Activated naive CD8-positive, alpha-beta T cell treated with anti-CD3 and anti-CD28 coated beads, Interleukin-2, amount 50 U/mL, for 24 hours (primary cell): ENCODE results near the gene PTPRN.

Experiments used
- ATAC-seq: fragments of 150-1000 bp; cut with Tn5 transposase; one replicate; pipeline ENCODE4 v1.10.0; 2021
- DNase-seq: peaks from one replicate; pipeline ENCODE4 v3.0.0; 2021
- H3K27ac Mint-ChIP-seq: one replicate; pipeline ENCODE4 v1.8.0; 2021; ENCODE audit warnings: mild to moderate bottlenecking, mixed read lengths
- H3K27me3 Mint-ChIP-seq: one replicate; pipeline ENCODE4 v1.8.0; 2021; ENCODE audit warnings: mixed read lengths
- H3K36me3 Mint-ChIP-seq: one replicate; pipeline ENCODE4 v1.8.0; 2021; ENCODE audit warnings: low read depth, mixed read lengths
- H3K4me1 Mint-ChIP-seq: one replicate; pipeline ENCODE4 v1.8.0; 2021; ENCODE audit warnings: mixed read lengths
- H3K4me3 Mint-ChIP-seq: one replicate; pipeline ENCODE4 v1.8.0; 2021; ENCODE audit warnings: mild to moderate bottlenecking, moderate library complexity, mixed read lengths
- H3K9me3 Mint-ChIP-seq: one replicate; pipeline ENCODE4 v1.8.0; 2021; ENCODE audit warnings: mixed read lengths

PTPRN gene

DNA sequence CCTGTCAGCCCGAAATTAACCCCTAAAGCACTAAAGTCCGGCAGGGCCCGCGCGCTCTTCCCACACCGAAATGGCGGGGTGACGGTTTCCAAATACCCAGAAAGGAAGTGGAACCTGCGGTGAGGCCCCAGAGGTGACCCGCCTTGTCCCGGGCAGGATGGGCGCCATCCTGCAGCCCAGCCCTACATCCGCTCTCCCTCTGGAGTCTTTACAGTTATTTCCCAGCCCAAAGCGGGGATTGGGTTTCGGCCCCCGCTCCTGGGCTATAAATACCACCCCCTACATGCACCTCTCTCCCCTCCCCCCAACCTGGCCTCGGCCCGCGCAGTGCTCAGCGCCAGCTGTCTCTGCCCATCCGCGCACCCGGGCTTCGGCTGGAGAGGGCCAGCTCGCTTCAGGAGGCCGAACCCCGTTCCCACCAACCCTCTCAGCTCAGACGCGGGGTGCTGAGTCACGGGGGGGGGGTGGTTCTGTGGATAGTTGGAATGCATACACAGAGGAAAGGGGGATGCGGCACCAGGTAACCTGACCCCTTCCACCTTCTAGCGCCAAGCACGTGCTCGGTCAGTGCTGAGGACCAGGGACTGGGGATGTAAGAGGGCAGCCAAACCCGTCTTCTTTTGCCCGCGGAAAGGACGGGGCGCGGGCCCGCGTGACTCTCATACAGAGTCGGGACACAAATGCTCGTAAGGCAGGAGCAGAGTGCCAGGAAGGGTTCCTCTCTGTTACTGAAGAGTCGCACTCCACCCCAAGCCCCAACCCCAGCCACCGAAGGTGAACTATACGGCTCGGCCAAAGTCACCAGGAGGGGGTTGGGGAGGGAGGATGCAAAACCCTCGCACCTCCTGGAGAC is 56.1 kb downstream of the PTPRN start, which contains the start of gene TUBA4B:
TSS of gene TUBA4B (plus strand) at position 344 of the 853 bp plus-strand sequence. CDS start at position 509, 165 bp downstream.
- H3K36me3 Mint-ChIP-seq, result peaks cover 49% of the 10 kb centered on the region

DNA sequence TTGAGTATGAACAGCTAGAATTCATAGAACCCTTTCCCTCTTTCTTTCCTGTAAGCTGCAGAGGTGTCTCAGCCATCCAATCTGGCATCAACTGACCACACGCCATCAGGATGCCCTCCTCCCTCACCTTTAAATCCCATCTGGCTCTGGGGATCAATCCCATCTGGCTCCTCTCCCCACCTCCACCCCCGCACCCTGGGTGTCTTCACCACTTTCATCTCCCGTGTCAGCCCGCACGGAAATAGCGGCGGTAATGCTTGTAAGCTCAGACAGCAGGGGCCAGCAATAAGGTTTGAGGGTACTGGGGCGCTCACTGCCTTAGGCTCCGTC is 56.7 kb downstream of the PTPRN start:
- Mint-ChIP-seq H3K36me3 (peaks cover 52% of the 10 kb centered on the region), H3K9me3 (no peaks in the 10 kb centered on the region), H3K27me3 (no peaks in the 10 kb centered on the region), H3K4me1 (peaks cover 69% of the 10 kb centered on the region), H3K4me3 (peak overlapping the region; percentile 87), H3K27ac (peak overlapping the region; percentile 92)
- ATAC-seq (no peak), DNase-seq (peak; percentile 43)

More for the DNA sequence above, 56.1 kb downstream of the PTPRN start, which contains the start of gene TUBA4B:
- Mint-ChIP-seq H3K27me3 (no peaks in the 10 kb centered on the region), H3K27ac (peak within 1 kb of the TSS; percentile 92), H3K4me1 (peaks cover 64% of the 10 kb centered on the region), H3K4me3 (peak within 1 kb of the TSS; percentile 87), H3K9me3 (no peaks in the 10 kb centered on the region)
- ATAC-seq, result peak; percentile 4
- DNase-seq, result peak; percentile 58

DNA sequence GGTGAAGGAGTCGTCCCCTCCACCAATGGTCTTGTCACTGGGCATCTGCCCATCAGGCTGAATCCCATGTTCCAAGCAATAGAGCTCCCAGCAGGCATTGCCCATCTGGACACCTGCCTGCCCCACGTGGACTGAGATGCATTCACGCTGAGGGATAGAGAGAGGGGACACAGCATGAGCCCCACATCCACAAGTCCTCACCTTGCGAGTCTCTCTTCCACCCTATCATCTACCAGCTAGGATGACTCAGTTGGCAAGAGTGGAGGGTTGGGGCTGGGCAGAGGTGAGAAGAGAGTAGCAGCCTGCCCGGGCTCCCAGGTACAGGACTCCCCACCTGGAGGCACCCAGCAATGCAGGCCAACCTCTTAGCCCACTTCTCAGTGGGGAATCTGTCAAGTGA is 57.1 kb downstream of the PTPRN start:
- Mint-ChIP-seq H3K27me3 (no peaks in the 10 kb centered on the region), H3K27ac (peak overlapping the region; percentile 92), H3K9me3 (no peaks in the 10 kb centered on the region), H3K36me3 (peaks cover 55% of the 10 kb centered on the region), H3K4me1 (peaks cover 74% of the 10 kb centered on the region), H3K4me3 (peak overlapping the region; percentile 87)
- DNase-seq (peak; percentile 29), ATAC-seq (no peak)

DNA sequence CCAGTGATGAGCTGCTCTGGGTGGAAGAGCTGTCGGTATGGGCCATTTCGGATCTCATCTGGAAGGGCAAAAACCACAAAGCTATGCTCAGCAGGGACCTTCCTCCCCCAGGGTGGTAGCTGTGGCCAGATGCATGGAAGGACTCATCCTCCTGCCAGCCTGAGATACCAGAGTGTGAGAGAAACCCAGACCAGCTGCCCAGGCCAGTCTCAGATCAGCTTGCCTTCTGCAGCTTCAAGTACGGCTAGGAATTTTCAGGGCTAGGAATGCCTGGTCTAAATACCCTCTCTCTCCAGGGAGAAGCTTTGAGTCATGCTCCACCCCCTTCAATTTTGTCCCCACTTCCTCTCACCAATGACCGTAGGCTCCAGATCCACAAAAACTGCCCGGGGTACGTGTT is 57.5 kb downstream of the PTPRN start:
- Mint-ChIP-seq H3K36me3 (peaks cover 59% of the 10 kb centered on the region), H3K27me3 (no peaks in the 10 kb centered on the region), H3K4me1 (peaks cover 78% of the 10 kb centered on the region), H3K4me3 (peak overlapping the region; percentile 87), H3K9me3 (no peaks in the 10 kb centered on the region), H3K27ac (peak overlapping the region; percentile 92)
- DNase-seq (no peak), ATAC-seq (no peak)

DNA sequence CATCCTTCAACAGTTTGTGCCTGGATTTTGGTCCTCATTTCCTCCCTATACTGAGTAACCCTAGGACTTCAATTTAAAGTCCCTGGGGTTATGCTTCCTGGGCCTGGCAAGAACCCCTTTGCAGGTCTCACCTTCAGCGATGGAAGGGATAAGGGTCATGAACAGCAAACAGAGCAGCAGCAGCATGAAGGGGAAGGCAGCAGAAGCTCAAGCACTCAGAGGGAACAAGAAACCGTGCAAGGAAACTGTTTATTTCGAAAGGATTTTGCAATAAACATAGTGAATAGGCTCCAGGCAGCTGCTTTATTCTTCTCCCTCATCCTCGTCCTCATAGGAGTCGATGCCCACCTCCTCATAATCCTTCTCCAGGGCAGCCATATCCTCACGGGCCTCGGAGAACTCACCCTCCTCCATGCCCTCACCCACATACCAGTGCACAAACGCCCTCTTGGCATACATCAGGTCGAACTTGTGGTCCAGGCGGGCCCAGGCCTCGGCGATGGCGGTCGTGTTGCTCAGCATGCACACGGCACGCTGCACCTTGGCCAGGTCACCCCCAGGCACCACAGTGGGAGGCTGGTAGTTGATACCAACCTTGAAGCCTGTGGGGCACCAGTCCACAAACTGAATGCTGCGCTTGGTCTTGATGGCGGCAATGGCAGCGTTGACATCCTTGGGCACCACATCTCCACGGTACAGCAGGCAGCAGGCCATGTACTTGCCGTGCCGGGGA is 59.0 kb downstream of the PTPRN start:
- Mint-ChIP-seq H3K36me3 (peaks cover 64% of the 10 kb centered on the region), H3K4me1 (peaks cover 78% of the 10 kb centered on the region), H3K27ac (peak overlapping the region; percentile 87), H3K4me3 (peak overlapping the region; percentile 87), H3K9me3 (no peaks in the 10 kb centered on the region), H3K27me3 (no peaks in the 10 kb centered on the region)
- DNase-seq (no peak), ATAC-seq (no peak)

DNA sequence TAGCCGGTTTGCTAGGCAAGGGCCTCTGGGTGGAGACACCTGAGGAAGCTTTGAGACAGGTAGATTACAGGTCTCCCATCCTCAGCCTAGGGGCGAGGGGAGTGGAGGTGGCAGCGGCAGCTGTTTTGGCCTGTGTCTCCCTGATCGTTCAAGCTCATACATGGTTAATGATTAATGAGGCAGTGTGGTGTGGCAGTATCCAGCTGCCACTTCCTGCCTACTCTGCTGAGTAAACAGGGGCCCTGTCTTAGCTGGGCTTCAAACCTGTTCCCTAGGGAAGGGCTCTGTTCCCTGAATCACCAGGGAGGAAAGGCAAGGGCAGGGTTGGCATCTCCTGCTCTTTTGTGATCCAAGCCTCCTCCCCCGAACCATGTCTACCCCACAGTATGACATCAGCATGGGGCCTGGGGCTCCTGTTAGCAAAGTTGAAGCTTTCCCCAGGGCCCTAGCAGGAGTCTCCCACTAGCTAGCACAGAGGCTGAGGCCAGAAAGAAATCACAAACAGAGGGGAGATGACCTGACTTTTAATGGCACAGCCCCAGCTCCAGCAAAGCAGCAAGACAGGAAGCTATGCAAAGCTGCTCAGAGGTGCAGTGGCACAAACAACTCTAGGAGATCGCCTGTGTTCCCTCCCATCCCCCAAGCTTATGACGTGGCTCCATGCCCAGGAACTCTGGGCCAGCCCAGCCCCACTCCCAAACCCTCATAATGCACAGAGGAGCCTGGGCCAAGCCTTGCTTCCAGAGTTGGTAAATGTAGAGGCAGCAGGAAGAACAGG is 59.8 kb downstream of the PTPRN start:
- Mint-ChIP-seq H3K4me3 (peak overlapping the region; percentile 87), H3K9me3 (no peaks in the 10 kb centered on the region), H3K27ac (peak overlapping the region; percentile 87), H3K4me1 (peaks cover 77% of the 10 kb centered on the region), H3K36me3 (peaks cover 64% of the 10 kb centered on the region), H3K27me3 (no peaks in the 10 kb centered on the region)
- no peak for ATAC-seq
- peak; percentile 39 for DNase-seq

DNA sequence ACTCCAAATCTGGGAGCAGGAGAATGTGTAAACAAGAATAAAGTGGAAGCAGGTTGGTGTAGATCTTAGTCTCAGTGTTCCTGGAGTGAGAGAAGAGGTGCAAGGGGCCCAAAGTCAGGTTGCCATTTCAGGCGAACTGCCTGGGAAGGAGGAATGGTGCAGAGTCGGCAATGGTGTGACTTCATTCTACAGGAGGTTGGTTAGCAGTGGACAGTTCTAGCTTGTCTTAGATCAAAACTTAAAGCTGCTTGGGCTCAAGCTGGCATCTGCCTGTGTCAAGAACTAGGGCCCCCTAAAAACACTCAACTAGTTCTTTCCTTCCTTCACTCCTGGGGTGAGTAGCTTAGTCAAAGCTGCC is 60.4 kb downstream of the PTPRN start:
- DNase-seq (no peak), ATAC-seq (no peak)
- Mint-ChIP-seq H3K27me3 (no peaks in the 10 kb centered on the region), H3K27ac (peak overlapping the region; percentile 87), H3K4me3 (peak overlapping the region; percentile 87), H3K9me3 (no peaks in the 10 kb centered on the region), H3K4me1 (peaks cover 81% of the 10 kb centered on the region), H3K36me3 (peaks cover 64% of the 10 kb centered on the region)

DNA sequence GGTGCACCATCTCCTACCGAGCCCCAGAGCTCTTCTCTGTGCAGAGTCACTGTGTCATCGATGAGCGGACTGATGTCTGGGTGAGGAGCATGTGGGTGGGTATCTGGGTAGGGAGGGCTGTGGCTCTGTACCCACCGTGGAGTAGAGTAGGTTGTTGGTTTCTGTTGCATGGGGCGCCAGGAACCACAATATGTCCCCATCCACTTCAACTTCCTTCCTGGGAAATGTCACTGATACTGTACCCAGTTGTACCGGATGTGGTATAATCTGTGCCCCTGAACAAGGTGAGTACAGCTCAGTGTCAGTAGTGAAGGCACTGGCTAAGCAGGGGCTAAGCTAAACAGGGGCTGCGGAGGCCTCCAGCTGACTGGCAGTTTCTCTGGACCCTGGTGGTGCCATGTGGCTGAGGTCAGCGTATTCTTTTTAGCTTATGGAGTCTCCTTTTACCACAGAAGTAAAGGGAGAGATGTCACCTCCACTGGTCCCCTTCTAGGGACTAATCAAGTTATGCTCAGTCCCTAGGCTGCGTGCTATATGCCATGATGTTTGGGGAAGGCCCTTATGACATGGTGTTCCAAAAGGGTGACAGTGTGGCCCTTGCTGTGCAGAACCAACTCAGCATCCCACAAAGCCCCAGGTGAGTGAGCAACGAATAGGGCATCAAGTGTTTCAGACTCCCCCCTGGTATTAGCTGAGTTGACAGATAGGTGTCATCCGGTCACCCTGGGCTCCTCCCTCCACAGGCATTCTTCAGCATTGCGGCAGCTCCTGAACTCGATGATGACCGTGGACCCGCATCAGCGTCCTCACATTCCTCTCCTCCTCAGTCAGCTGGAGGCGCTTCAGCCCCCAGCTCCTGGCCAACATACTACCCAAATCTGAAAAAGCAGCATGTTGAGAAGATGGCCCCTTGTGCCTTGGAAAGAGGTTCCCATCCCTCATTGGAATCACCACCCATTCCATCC is 61.2 kb downstream of the PTPRN start:
- Mint-ChIP-seq H3K9me3 (no peaks in the 10 kb centered on the region), H3K27ac (peak overlapping the region; percentile 82), H3K4me1 (peaks cover 87% of the 10 kb centered on the region), H3K4me3 (peak overlapping the region; percentile 87), H3K36me3 (peaks cover 60% of the 10 kb centered on the region), H3K27me3 (no peaks in the 10 kb centered on the region)
- DNase-seq (peak; percentile 64), ATAC-seq (peak; percentile 82)

DNA sequence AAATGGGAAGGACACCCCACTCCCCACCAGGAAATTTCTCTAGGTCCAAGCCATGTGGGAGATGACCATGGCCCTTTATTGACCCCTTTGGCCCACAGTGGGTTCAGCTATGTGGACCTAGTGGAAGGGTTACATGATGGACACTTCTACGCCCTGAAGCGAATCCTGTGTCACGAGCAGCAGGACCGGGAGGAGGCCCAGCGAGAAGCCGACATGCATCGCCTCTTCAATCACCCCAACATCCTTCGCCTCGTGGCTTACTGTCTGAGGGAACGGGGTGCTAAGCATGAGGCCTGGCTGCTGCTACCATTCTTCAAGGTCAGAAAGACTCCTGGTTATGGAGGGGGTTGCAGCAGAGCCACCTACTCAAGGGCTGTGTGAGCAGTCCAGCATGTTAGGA is 62.6 kb downstream of the PTPRN start:
- Mint-ChIP-seq H3K27ac (peak overlapping the region; percentile 82), H3K27me3 (no peaks in the 10 kb centered on the region), H3K36me3 (peaks cover 46% of the 10 kb centered on the region), H3K4me3 (peak overlapping the region; percentile 87), H3K4me1 (peaks cover 74% of the 10 kb centered on the region), H3K9me3 (no peaks in the 10 kb centered on the region)
- no peak for DNase-seq
- no peak for ATAC-seq

DNA sequence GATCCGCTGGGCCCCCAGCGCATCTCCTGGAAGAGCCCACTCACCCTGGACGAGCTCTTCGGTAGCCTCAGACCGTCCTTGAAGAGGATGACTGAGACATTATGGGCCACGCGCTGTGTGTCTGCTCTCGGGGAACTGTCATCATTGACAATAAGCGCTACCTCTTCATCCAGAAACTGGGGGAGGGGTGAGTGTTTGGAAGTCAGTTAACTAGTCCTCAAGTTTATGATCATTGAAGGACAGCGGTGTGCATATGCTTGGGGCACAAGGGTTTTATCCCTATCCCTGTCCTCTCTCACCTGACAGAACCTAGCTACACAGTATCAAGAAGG is 63.3 kb downstream of the PTPRN start:
- no peaks in the 10 kb centered on the region for H3K27me3 Mint-ChIP-seq
- no peak for ATAC-seq
- H3K4me1 Mint-ChIP-seq, result peaks cover 67% of the 10 kb centered on the region
- H3K9me3 Mint-ChIP-seq, result no peaks in the 10 kb centered on the region
- H3K4me3 Mint-ChIP-seq, result peak overlapping the region; percentile 87
- peak; percentile 26 for DNase-seq
- peaks cover 39% of the 10 kb centered on the region for H3K36me3 Mint-ChIP-seq
- peak overlapping the region; percentile 94 for H3K27ac Mint-ChIP-seq

DNA sequence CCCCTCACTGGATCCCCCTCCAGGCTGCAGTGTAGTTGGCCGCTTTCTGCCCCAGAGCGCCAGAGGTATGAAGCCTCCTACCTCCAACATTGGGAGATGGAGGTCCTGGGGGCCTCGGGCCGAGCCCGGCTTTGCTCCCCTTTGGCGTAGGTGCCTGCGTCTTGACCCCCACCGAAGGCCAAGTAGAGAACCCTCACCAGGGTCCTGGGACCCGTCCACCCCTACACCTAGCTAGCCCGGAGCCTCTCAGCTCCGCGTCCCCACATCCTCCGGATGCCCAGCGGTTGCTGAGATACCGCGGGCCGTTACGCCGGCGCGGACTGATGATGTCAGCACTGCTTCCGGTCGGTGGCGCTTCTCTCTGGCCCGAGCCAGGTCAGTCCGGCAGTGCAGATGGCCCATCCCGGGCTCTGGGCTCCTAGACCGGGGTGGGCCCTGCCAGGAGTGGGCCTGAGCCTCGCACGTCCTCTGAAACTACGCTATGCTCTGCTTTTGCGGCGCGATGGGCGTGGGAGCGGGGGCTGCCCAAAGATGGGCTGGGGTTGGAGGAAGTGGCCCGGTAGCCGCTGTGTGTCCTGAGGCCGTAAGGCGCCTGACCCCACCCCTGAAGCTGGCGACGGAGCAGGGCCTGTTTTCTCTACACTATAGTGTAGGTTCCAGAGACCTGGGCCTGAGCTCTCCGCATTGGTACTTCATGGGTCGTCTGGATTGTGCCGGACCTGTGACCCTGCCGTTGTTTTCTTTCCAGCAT is 63.9 kb downstream of the PTPRN start, which contains the start of the genes GLB1L and STK16:
TSS of gene GLB1L (minus strand) at position 297 of the 751 bp plus-strand sequence. CDS start 1,871 bp downstream, outside the sequence.
TSS of gene STK16 (plus strand) at position 332 of the 751 bp plus-strand sequence. CDS start 521 bp downstream, outside the sequence.
- ATAC-seq, result peak; percentile 59
- Mint-ChIP-seq H3K27ac (peak within 1 kb of the TSS; percentile 94), H3K4me3 (peak within 1 kb of the TSS; percentile 87), H3K9me3 (no peaks in the 10 kb centered on the region), H3K4me1 (peaks cover 62% of the 10 kb centered on the region), H3K27me3 (no peaks in the 10 kb centered on the region), H3K36me3 (peaks cover 34% of the 10 kb centered on the region)
- DNase-seq, result peak; percentile 95

DNA sequence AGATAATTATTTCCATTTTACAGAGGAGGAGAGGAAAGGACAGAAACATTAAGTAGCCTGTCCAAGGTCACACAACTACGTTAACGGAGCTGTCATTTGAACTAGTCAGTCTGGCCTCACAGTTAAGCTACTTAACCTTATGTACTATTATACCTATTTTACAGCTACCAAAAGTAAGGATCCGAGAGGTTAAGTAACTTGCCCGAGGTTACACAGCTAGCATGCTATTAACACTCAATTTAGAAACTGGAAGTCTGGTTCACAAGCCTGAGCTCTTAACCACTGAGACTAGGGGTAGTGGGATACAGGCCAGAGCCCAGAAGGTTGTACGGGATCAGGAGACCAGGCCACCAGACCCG is 64.4 kb downstream of the PTPRN start:
- peak overlapping the region; percentile 87 for H3K4me3 Mint-ChIP-seq

DNA sequence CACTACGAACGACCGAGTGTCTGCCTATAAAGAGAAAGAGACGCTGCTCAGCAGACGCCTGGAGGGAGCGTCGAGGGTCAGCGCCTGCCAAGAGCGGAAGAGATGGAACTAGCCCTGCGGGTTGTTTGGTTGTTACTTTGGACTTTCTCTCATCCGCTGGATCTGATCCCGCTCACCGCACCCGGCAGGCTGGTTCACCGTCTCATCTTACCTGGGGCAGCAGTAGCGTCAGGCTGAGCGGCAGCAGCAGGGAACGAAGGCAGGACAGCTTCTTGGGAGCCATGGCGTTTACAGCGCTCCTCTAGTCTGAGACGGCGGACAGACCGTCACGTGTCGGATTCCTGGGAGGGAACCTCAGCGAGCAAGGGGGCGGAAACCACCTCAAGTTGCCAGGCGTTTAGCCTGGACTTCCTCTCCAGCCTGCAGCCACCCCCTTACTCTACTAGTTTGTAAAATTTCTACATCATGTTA is 65.9 kb downstream of the PTPRN start:
- Mint-ChIP-seq H3K27ac (no peak overlapping the region), H3K4me1 (peaks cover 42% of the 10 kb centered on the region), H3K27me3 (no peaks in the 10 kb centered on the region), H3K9me3 (no peaks in the 10 kb centered on the region), H3K4me3 (peak overlapping the region; percentile 49), H3K36me3 (peaks cover 19% of the 10 kb centered on the region)
- ATAC-seq (no peak), DNase-seq (no peak)

More for the DNA sequence above, 64.4 kb downstream of the PTPRN start:
- peak overlapping the region; percentile 94 for H3K27ac Mint-ChIP-seq
- no peaks in the 10 kb centered on the region for H3K27me3 Mint-ChIP-seq
- no peak for ATAC-seq
- H3K4me1 Mint-ChIP-seq, result peaks cover 56% of the 10 kb centered on the region
- H3K9me3 Mint-ChIP-seq, result no peaks in the 10 kb centered on the region
- H3K36me3 Mint-ChIP-seq, result peaks cover 28% of the 10 kb centered on the region
- DNase-seq, result no peak
